SKM-1 treated with dmso at 0.1 percent for 144 hours (cell line): ENCODE results near the gene CDH15.
"Not testable (repeated sequence)": the region's sequence is repeated elsewhere in the genome, so short reads cannot be mapped to it uniquely, and the experiment has no call there.

ENCODE experiments used
- DNase-seq: peaks from one replicate; lab custom pipeline; 2025; ENCODE audit not compliant: unreplicated experiment; lab: John Stamatoyannopoulos, UW

Gene CDH15

GRCh38 chr16:89187032-89187769, 15.7 kb downstream of the CDH15 start:
- no peak for DNase-seq

- no peak for DNase-seq
Observed at GRCh38 chr16:89187770-89188392, 16.3 kb downstream of the CDH15 start.

GRCh38 chr16:89188471-89189357, 17.2 kb downstream of the CDH15 start:
- not testable (repeated sequence) for DNase-seq

GRCh38 chr16:89189358-89190025, 17.9 kb downstream of the CDH15 start:
- no peak for DNase-seq

GRCh38 chr16:89190150-89190958, 18.8 kb downstream of the CDH15 start:
- no peak for DNase-seq

- no peak for DNase-seq
Observed at GRCh38 chr16:89191033-89191900, 19.7 kb downstream of the CDH15 start.

GRCh38 chr16:89191901-89192185, 20.3 kb downstream of the CDH15 start:
- no peak for DNase-seq

- DNase-seq = peak; percentile 77
Observed at GRCh38 chr16:89192186-89192955, 20.8 kb downstream of the CDH15 start.

GRCh38 chr16:89192956-89193575, 21.5 kb downstream of the CDH15 start:
- DNase-seq = peak; percentile 57

GRCh38 chr16:89193576-89194293, 22.2 kb downstream of the CDH15 start:
- DNase-seq = no peak

GRCh38 chr16:89194340-89195311, 23.1 kb downstream of the CDH15 start:
- no peak for DNase-seq

- DNase-seq = no peak
Observed at GRCh38 chr16:89195521-89196171, 24.1 kb downstream of the CDH15 start.

GRCh38 chr16:89197033-89197632, 25.6 kb downstream of the CDH15 start:
- DNase-seq = no peak

GRCh38 chr16:89197633-89198416, 26.3 kb downstream of the CDH15 start:
- DNase-seq = no peak
